ENCODE measurements around the gene AKR1A1.
"Not testable (repeated sequence)": the region's sequence is repeated elsewhere in the genome, so short reads cannot be mapped to it uniquely, and the experiment has no call there.

The AKR1A1 gene

GRCh38 chr1:45516036-45516435, 34.6 kb upstream of the AKR1A1 start:
- no peak for TF ChIP-seq POLR2A (IDR thresholded peaks at IDR 0.05; ENCODE audit: low read depth, low read length)
- TF ChIP-seq TAF1 (IDR thresholded peaks at IDR 0.05; ENCODE audit: borderline replicate concordance, low read depth, low read length): no peak
- no peak for TF ChIP-seq POLR2AphosphoS5 (IDR thresholded peaks at IDR 0.05; ENCODE audit: low read depth, low read length)
- FAIRE-seq: no peak

GRCh38 chr1:45516465-45516864, 34.2 kb upstream of the AKR1A1 start:
- no peak; the same call in 1 of the 2 replicates for TF ChIP-seq POLR2AphosphoS5 (IDR thresholded peaks at IDR 0.05; ENCODE audit: low read depth, low read length)
- TF ChIP-seq TAF1 (IDR thresholded peaks at IDR 0.05; ENCODE audit: borderline replicate concordance, low read depth, low read length): no peak
- no peak for TF ChIP-seq POLR2A (IDR thresholded peaks at IDR 0.05; ENCODE audit: low read depth, low read length)
- FAIRE-seq (no peak), DNase-seq (ENCODE audit: insufficient read length) (no peak)

More at GRCh38 chr1:45516036-45516435, 34.6 kb upstream of the AKR1A1 start:
- DNase-seq (ENCODE audit: insufficient read length): no peak

GRCh38 chr1:45518366-45518765, 32.3 kb upstream of the AKR1A1 start:
- not testable (repeated sequence) for FAIRE-seq; DNase-seq (ENCODE audit: insufficient read length)

- FAIRE-seq (no peak), DNase-seq (ENCODE audit: insufficient read length) (no peak)
- TF ChIP-seq POLR2AphosphoS5 (IDR thresholded peaks at IDR 0.05; ENCODE audit: low read depth, low read length) (no peak), POLR2A (IDR thresholded peaks at IDR 0.05; ENCODE audit: low read depth, low read length) (0 out of 2 replicates have a peak, but pooled peaks have one; percentile 19)
Measured at GRCh38 chr1:45518910-45519309, 31.7 kb upstream of the AKR1A1 start.

- FAIRE-seq; DNase-seq (ENCODE audit: insufficient read length): not testable (repeated sequence)
Measured at GRCh38 chr1:45519774-45520173, 30.9 kb upstream of the AKR1A1 start.

GRCh38 chr1:45521413-45522323, 29.0 kb upstream of the AKR1A1 start, which contains the start of gene PRDX1:
Gene PRDX1, minus strand, starts transcription at chr1:45521884. Its CDS starts 2,841 bp downstream, at chr1:45519043.
- TF ChIP-seq POLR2AphosphoS5 (IDR thresholded peaks at IDR 0.05; ENCODE audit: low read depth, low read length) (peak; percentile 100), TAF1 (IDR thresholded peaks at IDR 0.05; ENCODE audit: borderline replicate concordance, low read depth, low read length) (peak; percentile 98), POLR2A (IDR thresholded peaks at IDR 0.05; ENCODE audit: low read depth, low read length) (peak; percentile 100)
- FAIRE-seq (peak; percentile 94), DNase-seq (ENCODE audit: insufficient read length) (peak; percentile 82)

GRCh38 chr1:45522324-45523104, 28.1 kb upstream of the AKR1A1 start:
- TF ChIP-seq POLR2A (IDR thresholded peaks at IDR 0.05; ENCODE audit: low read depth, low read length) (no peak), POLR2AphosphoS5 (IDR thresholded peaks at IDR 0.05; ENCODE audit: low read depth, low read length) (no peak), TAF1 (IDR thresholded peaks at IDR 0.05; ENCODE audit: borderline replicate concordance, low read depth, low read length) (no peak)
- FAIRE-seq: peak; percentile 17
- DNase-seq (ENCODE audit: insufficient read length): no peak

GRCh38 chr1:45523516-45523915, 27.1 kb upstream of the AKR1A1 start:
- FAIRE-seq: peak; percentile 62
- DNase-seq (ENCODE audit: insufficient read length): not testable (repeated sequence)

GRCh38 chr1:45523975-45524374, 26.7 kb upstream of the AKR1A1 start:
- peak; percentile 21 for FAIRE-seq
- not testable (repeated sequence) for DNase-seq (ENCODE audit: insufficient read length)

GRCh38 chr1:45526135-45526644, 24.4 kb upstream of the AKR1A1 start:
- no peak for FAIRE-seq
- TF ChIP-seq TAF1 (IDR thresholded peaks at IDR 0.05; ENCODE audit: borderline replicate concordance, low read depth, low read length) (no peak), POLR2AphosphoS5 (IDR thresholded peaks at IDR 0.05; ENCODE audit: low read depth, low read length) (no peak), POLR2A (IDR thresholded peaks at IDR 0.05; ENCODE audit: low read depth, low read length) (no peak)
- DNase-seq (ENCODE audit: insufficient read length): no peak

- FAIRE-seq: no peak
- no peak for DNase-seq (ENCODE audit: insufficient read length)
- TF ChIP-seq TAF1 (IDR thresholded peaks at IDR 0.05; ENCODE audit: borderline replicate concordance, low read depth, low read length) (no peak), POLR2A (IDR thresholded peaks at IDR 0.05; ENCODE audit: low read depth, low read length) (no peak), POLR2AphosphoS5 (IDR thresholded peaks at IDR 0.05; ENCODE audit: low read depth, low read length) (no peak)
Measured at GRCh38 chr1:45530632-45531135, 19.9 kb upstream of the AKR1A1 start.

- DNase-seq (ENCODE audit: insufficient read length) (no peak), FAIRE-seq (no peak)
- TF ChIP-seq TAF1 (IDR thresholded peaks at IDR 0.05; ENCODE audit: borderline replicate concordance, low read depth, low read length) (no peak), POLR2A (IDR thresholded peaks at IDR 0.05; ENCODE audit: low read depth, low read length) (no peak), POLR2AphosphoS5 (IDR thresholded peaks at IDR 0.05; ENCODE audit: low read depth, low read length) (no peak)
Measured at GRCh38 chr1:45531873-45532272, 18.8 kb upstream of the AKR1A1 start.
